T-helper 17 cell (primary cell): ENCODE results near the gene DAAM1. TPM values are rescaled to one million over a fixed set of nuclear protein-coding genes. Genes with fewer than 3 reads are reported as not detected.
A peak's percentile ranks its signal among the peaks of the same experiment; 100 is the strongest.

Experiments
- ATAC-seq: fragments of 150-1000 bp; cut with Tn5 transposase; 2 replicates; pipeline ENCODE4 v1.10.0; 2021; ENCODE audit warnings: mild to moderate bottlenecking, moderate library complexity
- DNase-seq, 3 donors: peaks; one replicate each; pipeline versions ENCODE4 v3.0.0 to v3.0.0-alpha.2; 2020 to 2021
- H3K9me3 ChIP-seq: one replicate; pipeline ENCODE4 v1.7.0; 2013; ENCODE audit warnings: low read length, mild to moderate bottlenecking; ENCODE audit not compliant: control insufficient read depth, poor library complexity, severe bottlenecking
- H3K27ac Mint-ChIP-seq: one replicate; pipeline ENCODE4 v1.8.0; 2022; ENCODE audit warnings: mild to moderate bottlenecking, moderate library complexity, mixed read lengths
- H3K27me3 Mint-ChIP-seq: one replicate; pipeline ENCODE4 v1.8.0; 2022; ENCODE audit warnings: mixed read lengths
- H3K36me3 Mint-ChIP-seq: one replicate; pipeline ENCODE4 v1.8.0; 2022; ENCODE audit warnings: low read depth, mixed read lengths
- H3K4me1 Mint-ChIP-seq: one replicate; pipeline ENCODE4 v1.8.0; 2022; ENCODE audit warnings: mild to moderate bottlenecking, mixed read lengths
- H3K4me3 Mint-ChIP-seq: one replicate; pipeline ENCODE4 v1.8.0; 2022; ENCODE audit warnings: mild to moderate bottlenecking, moderate library complexity, mixed read lengths
- total RNA-seq, 4 donors: library from RNA in 2 of 4; stranded (reverse) in 2 of 4; gene quantifications; one replicate each; pipeline ENCODE4 v1.2.3 and lab custom pipeline; 2022 to 2026

The DAAM1 gene
- total RNA-seq, 2 donors from 2014 or later: 22.6 to 25.6 TPM

DNA sequence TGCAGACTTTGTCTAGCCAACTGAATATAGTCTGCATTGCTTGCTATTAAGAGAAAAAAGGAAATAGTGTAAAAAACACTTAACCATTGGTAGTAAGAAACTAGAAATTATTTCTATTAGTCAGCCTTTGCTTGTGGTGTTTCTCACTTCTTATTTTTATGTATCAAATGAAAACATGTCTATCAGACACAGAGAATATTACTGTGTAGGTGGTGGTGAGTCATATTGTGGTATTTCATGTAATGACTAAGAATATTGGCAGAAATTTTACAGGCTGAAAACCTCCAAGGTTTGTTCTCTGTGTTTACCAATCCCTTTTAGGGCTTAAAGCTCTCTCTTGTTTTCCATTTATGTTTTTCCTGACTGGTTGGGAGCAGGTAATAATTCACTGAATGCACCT, 87.2 kb downstream of the DAAM1 start:
- H3K4me3 Mint-ChIP-seq: peak overlapping the region; percentile 19
- ATAC-seq (no peak), DNase-seq (no peak)
- no peaks in the 10 kb centered on the region for H3K27me3 Mint-ChIP-seq
- no peak overlapping the region for H3K27ac Mint-ChIP-seq
- no peaks in the 10 kb centered on the region for H3K9me3 ChIP-seq
- peaks cover 12% of the 10 kb centered on the region for H3K4me1 Mint-ChIP-seq
- peaks cover 3% of the 10 kb centered on the region for H3K36me3 Mint-ChIP-seq

- Mint-ChIP-seq H3K27ac (no peak overlapping the region), H3K36me3 (peaks cover 5% of the 10 kb centered on the region), H3K4me3 (no peak overlapping the region), H3K4me1 (peaks cover 12% of the 10 kb centered on the region), H3K27me3 (no peaks in the 10 kb centered on the region)
- no peaks in the 10 kb centered on the region for H3K9me3 ChIP-seq
- no peak for ATAC-seq
- no peak for DNase-seq
Measured at GRCh38 chr14:59276235-59276634, 87.8 kb downstream of the DAAM1 start.

- DNase-seq: no peak
- no peak for ATAC-seq
Measured at GRCh38 chr14:59277659-59278058, 89.2 kb downstream of the DAAM1 start.

DNA sequence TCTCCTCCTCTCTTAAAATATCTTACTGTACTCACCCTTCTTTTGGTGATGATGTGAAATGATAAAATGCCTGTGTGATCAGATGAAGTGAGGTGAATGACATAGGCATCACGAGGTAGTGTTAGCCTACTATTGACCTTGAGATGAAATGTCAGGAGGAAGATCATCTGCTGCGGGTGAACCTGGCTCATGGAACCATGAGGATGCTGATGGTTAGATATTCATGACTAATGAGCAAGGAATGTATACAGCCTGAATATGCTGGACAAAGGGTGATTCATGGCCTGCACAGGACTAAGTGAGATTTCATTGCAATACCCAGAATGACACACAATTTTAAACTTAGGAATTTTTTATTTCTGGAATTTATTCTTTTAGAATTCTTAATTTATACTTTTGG, 89.6 kb downstream of the DAAM1 start:
- H3K9me3 ChIP-seq: no peaks in the 10 kb centered on the region
- Mint-ChIP-seq H3K27ac (no peak overlapping the region), H3K27me3 (no peaks in the 10 kb centered on the region), H3K4me3 (no peak overlapping the region), H3K4me1 (peaks cover 12% of the 10 kb centered on the region), H3K36me3 (peaks cover 5% of the 10 kb centered on the region)
- no peak for ATAC-seq
- DNase-seq: no peak

More at GRCh38 chr14:59277659-59278058, 89.2 kb downstream of the DAAM1 start:
- no peak overlapping the region for H3K4me3 Mint-ChIP-seq
- H3K27me3 Mint-ChIP-seq: no peaks in the 10 kb centered on the region
- peaks cover 12% of the 10 kb centered on the region for H3K4me1 Mint-ChIP-seq
- no peaks in the 10 kb centered on the region for H3K9me3 ChIP-seq
- no peak overlapping the region for H3K27ac Mint-ChIP-seq
- peaks cover 5% of the 10 kb centered on the region for H3K36me3 Mint-ChIP-seq

- ATAC-seq: no peak
- no peaks in the 10 kb centered on the region for H3K9me3 ChIP-seq
- H3K36me3 Mint-ChIP-seq: peaks cover 5% of the 10 kb centered on the region
- no peak overlapping the region for H3K4me3 Mint-ChIP-seq
- no peak for DNase-seq
- peaks cover 4% of the 10 kb centered on the region for H3K4me1 Mint-ChIP-seq
- no peak overlapping the region for H3K27ac Mint-ChIP-seq
- H3K27me3 Mint-ChIP-seq: no peaks in the 10 kb centered on the region
Measured at GRCh38 chr14:59280961-59281360, 92.5 kb downstream of the DAAM1 start.

- Mint-ChIP-seq H3K27ac (no peak overlapping the region), H3K36me3 (peaks cover 5% of the 10 kb centered on the region), H3K27me3 (no peaks in the 10 kb centered on the region), H3K4me1 (no peaks in the 10 kb centered on the region), H3K4me3 (no peak overlapping the region)
- no peaks in the 10 kb centered on the region for H3K9me3 ChIP-seq
- ATAC-seq (no peak), DNase-seq (no peak)
Measured at GRCh38 chr14:59281609-59282377, 93.3 kb downstream of the DAAM1 start.

- no peaks in the 10 kb centered on the region for H3K4me1 Mint-ChIP-seq
- no peak for DNase-seq
- H3K4me3 Mint-ChIP-seq: no peak overlapping the region
- ATAC-seq: no peak
- no peaks in the 10 kb centered on the region for H3K9me3 ChIP-seq
- H3K27me3 Mint-ChIP-seq: no peaks in the 10 kb centered on the region
- H3K27ac Mint-ChIP-seq: no peak overlapping the region
- peaks cover 5% of the 10 kb centered on the region for H3K36me3 Mint-ChIP-seq
Measured at GRCh38 chr14:59282378-59282765, 93.9 kb downstream of the DAAM1 start.

DNA sequence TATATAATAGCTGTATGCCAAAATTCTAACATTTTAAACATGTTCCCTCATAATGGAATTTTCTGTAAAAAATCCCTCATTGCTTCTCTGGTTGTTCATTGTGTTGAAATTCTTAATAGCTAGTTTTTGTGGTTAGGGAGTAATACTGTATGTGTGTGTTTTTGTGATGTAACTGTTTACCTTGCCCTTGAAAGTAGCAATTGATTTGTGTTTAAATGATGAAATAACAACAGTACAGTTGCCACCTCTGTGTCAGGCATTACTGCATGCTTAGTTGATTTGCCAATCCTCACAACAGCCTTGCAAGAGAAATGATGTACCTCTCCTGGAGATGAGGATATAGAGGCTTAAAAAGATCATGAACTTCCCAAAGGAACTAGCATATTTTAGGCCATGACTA, 94.9 kb downstream of the DAAM1 start:
- H3K9me3 ChIP-seq: no peaks in the 10 kb centered on the region
- H3K27ac Mint-ChIP-seq: no peak overlapping the region
- ATAC-seq (no peak), DNase-seq (no peak)
- peaks cover 5% of the 10 kb centered on the region for H3K36me3 Mint-ChIP-seq
- no peaks in the 10 kb centered on the region for H3K4me1 Mint-ChIP-seq
- H3K27me3 Mint-ChIP-seq: no peaks in the 10 kb centered on the region
- no peak overlapping the region for H3K4me3 Mint-ChIP-seq

GRCh38 chr14:59284059-59284458, 95.6 kb downstream of the DAAM1 start:
- no peak for ATAC-seq
- Mint-ChIP-seq H3K4me1 (no peaks in the 10 kb centered on the region), H3K27me3 (no peaks in the 10 kb centered on the region), H3K36me3 (peaks cover 5% of the 10 kb centered on the region), H3K27ac (no peak overlapping the region), H3K4me3 (no peak overlapping the region)
- DNase-seq: no peak
- no peaks in the 10 kb centered on the region for H3K9me3 ChIP-seq

GRCh38 chr14:59292028-59292427, 103.6 kb downstream of the DAAM1 start:
- Mint-ChIP-seq H3K4me1 (peaks cover 24% of the 10 kb centered on the region), H3K36me3 (peaks cover 8% of the 10 kb centered on the region), H3K27ac (peak overlapping the region; percentile 42), H3K27me3 (no peaks in the 10 kb centered on the region), H3K4me3 (no peak overlapping the region)
- DNase-seq (no peak), ATAC-seq (no peak)
- H3K9me3 ChIP-seq: no peaks in the 10 kb centered on the region

DNA sequence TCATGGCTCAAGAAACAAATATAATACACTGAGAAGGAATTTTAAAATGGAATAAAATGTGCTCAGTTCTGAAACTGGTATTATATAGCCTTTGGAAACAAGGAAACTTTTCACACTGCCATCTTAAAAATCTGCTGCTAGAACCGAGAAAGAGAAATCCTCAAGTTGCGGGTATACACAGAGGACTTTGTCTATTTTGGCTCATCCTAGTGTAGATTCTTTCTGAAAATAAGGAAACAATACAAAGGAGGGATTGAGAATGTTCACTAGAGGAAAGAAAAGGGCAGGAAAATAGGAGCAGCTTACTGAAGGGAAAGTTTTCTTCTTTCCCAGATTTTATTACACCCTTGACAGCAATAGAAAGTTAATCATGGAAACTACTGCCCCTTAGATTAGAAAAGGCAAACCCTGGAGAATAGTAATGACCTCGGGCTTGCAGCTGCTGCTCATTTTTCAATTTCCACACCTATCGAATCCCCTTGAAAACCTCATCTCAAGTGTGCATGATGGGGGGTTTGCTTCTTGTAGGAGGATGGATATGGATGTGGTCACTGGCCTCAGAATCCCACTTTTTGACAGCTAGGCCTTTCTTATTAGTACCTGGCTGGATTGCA, 104.6 kb downstream of the DAAM1 start:
- H3K36me3 Mint-ChIP-seq: peaks cover 8% of the 10 kb centered on the region
- H3K9me3 ChIP-seq: no peaks in the 10 kb centered on the region
- H3K27ac Mint-ChIP-seq: no peak overlapping the region
- ATAC-seq: no peak
- H3K27me3 Mint-ChIP-seq: no peaks in the 10 kb centered on the region
- H3K4me3 Mint-ChIP-seq: no peak overlapping the region
- DNase-seq: no peak
- H3K4me1 Mint-ChIP-seq: peaks cover 27% of the 10 kb centered on the region

DNA sequence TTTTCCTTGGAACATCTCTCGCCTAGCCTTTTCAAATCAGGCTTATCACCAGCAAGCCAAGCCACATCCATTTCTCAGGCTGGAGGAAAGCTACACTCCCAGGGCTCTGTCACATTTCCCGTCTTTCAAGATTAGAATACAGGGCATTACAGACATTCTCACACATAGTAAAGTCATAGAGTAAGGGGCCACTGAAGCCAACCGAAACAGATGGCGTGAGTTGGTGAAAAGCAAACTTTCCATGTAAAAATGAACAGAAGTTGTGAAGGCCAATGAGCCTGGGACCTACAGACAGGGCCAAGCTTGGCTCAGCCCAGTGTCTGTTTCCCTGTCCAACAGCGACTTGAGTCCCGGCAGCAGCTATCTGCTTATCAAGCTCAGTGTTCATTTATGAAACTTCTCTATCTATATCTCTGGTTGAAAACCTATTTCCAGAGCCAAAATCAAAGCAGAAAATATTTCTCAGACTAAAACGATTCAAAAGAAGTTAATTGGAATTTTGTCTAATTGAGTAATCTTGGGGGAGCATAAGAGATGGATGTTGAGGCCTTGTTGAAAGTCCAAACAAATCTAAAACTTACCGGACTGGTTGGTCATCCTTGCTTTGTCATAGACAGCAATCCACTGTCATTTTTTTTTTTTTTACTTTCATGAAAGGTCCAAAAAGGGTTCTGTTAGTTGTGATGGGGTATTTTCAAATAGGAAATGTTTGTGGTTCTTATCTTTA, 105.6 kb downstream of the DAAM1 start:
- no peaks in the 10 kb centered on the region for H3K27me3 Mint-ChIP-seq
- H3K36me3 Mint-ChIP-seq: peaks cover 8% of the 10 kb centered on the region
- peaks cover 32% of the 10 kb centered on the region for H3K4me1 Mint-ChIP-seq
- no peak for DNase-seq
- H3K4me3 Mint-ChIP-seq: no peak overlapping the region
- H3K27ac Mint-ChIP-seq: no peak overlapping the region
- H3K9me3 ChIP-seq: no peaks in the 10 kb centered on the region
- ATAC-seq: no peak

GRCh38 chr14:59294662-59294992, 106.2 kb downstream of the DAAM1 start:
- peaks cover 8% of the 10 kb centered on the region for H3K36me3 Mint-ChIP-seq
- peaks cover 35% of the 10 kb centered on the region for H3K4me1 Mint-ChIP-seq
- no peak for ATAC-seq
- no peaks in the 10 kb centered on the region for H3K27me3 Mint-ChIP-seq
- no peak overlapping the region for H3K27ac Mint-ChIP-seq
- no peak overlapping the region for H3K4me3 Mint-ChIP-seq
- no peak for DNase-seq
- H3K9me3 ChIP-seq: no peaks in the 10 kb centered on the region
